HG02623 (cell line): ENCODE data around the gene SEPTIN2.
"Not testable (repeated sequence)": the region's sequence is repeated elsewhere in the genome, so short reads cannot be mapped to it uniquely, and the experiment has no call there.

Experiments
- ATAC-seq: cut with Tn5 transposase; IDR thresholded peaks from one replicate; pipeline ENCODE4 v1.9.1; 2021; ENCODE audit warnings: moderate library complexity; ENCODE audit not compliant: unreplicated experiment

SEPTIN2 gene

GRCh38 chr2:241349941-241350340 is 34.2 kb downstream of the SEPTIN2 start:
- no peak for ATAC-seq

- no peak for ATAC-seq
These were observed 34.8 kb downstream of the SEPTIN2 start for GRCh38 chr2:241350530-241350877.

- no peak for ATAC-seq
These were observed 35.3 kb downstream of the SEPTIN2 start for GRCh38 chr2:241350878-241351639.

GRCh38 chr2:241351640-241352031 is 35.9 kb downstream of the SEPTIN2 start:
- no peak for ATAC-seq

GRCh38 chr2:241352227-241352626 is 36.5 kb downstream of the SEPTIN2 start:
- no peak for ATAC-seq

- ATAC-seq: no peak
These were observed 39.2 kb downstream of the SEPTIN2 start for GRCh38 chr2:241354668-241355658.

- ATAC-seq: peak; percentile 74
These were observed 40.5 kb downstream of the SEPTIN2 start, which contains the start of gene FARP2 for GRCh38 chr2:241355983-241356870. Gene FARP2, plus strand, starts transcription at chr2:241356285. Its CDS starts 16,823 bp downstream, at chr2:241373108.

GRCh38 chr2:241356871-241357260 is 41.1 kb downstream of the SEPTIN2 start:
- ATAC-seq: no peak

- ATAC-seq: no peak
These were observed 41.8 kb downstream of the SEPTIN2 start for GRCh38 chr2:241357531-241357930.

GRCh38 chr2:241358470-241358869 is 42.7 kb downstream of the SEPTIN2 start:
- no peak for ATAC-seq

- no peak for ATAC-seq
These were observed 43.8 kb downstream of the SEPTIN2 start for GRCh38 chr2:241359481-241360045.

- ATAC-seq: no peak
These were observed 47.7 kb downstream of the SEPTIN2 start for GRCh38 chr2:241363426-241363825.

- no peak for ATAC-seq
These were observed 49.1 kb downstream of the SEPTIN2 start for GRCh38 chr2:241364781-241365180.

- ATAC-seq: no peak
These were observed 51.0 kb downstream of the SEPTIN2 start for GRCh38 chr2:241366678-241367077.

GRCh38 chr2:241368643-241369042 is 52.9 kb downstream of the SEPTIN2 start:
- no peak for ATAC-seq

- no peak for ATAC-seq
These were observed 56.8 kb downstream of the SEPTIN2 start for GRCh38 chr2:241372361-241372992.

GRCh38 chr2:241373446-241373845 is 57.7 kb downstream of the SEPTIN2 start:
- ATAC-seq: no peak

GRCh38 chr2:241373906-241374305 is 58.2 kb downstream of the SEPTIN2 start:
- not testable (repeated sequence) for ATAC-seq

- no peak for ATAC-seq
These were observed 59.6 kb downstream of the SEPTIN2 start for GRCh38 chr2:241375300-241375699.

GRCh38 chr2:241376808-241377207 is 61.1 kb downstream of the SEPTIN2 start:
- ATAC-seq: no peak
